NCI-H1092 treated with DMSO at 0.1 percent for 48 hours (cell line): ENCODE results near the gene NCCRP1.

Source experiments
- DNase-seq: peaks from one replicate; lab custom pipeline; 2025; lab: John Stamatoyannopoulos, UW

The NCCRP1 gene

GRCh38 chr19:39179754-39180153 lies 17.0 kb upstream of the NCCRP1 start:
- DNase-seq, result no peak

- no peak for DNase-seq
Observed at GRCh38 chr19:39180749-39181148, 16.0 kb upstream of the NCCRP1 start.

- no peak for DNase-seq
Observed at GRCh38 chr19:39181500-39182173, 15.1 kb upstream of the NCCRP1 start.

- DNase-seq, result no peak
Observed at GRCh38 chr19:39182174-39182505, 14.6 kb upstream of the NCCRP1 start.

GRCh38 chr19:39183104-39183503 lies 13.7 kb upstream of the NCCRP1 start:
- no peak for DNase-seq

GRCh38 chr19:39186391-39186790 lies 10.4 kb upstream of the NCCRP1 start:
- DNase-seq, result no peak

GRCh38 chr19:39187552-39187943 lies 9.2 kb upstream of the NCCRP1 start:
- no peak for DNase-seq

- DNase-seq, result no peak
Observed at GRCh38 chr19:39188960-39189359, 7.8 kb upstream of the NCCRP1 start.

GRCh38 chr19:39190768-39191167 lies 6.0 kb upstream of the NCCRP1 start:
- no peak for DNase-seq

- no peak for DNase-seq
Observed at GRCh38 chr19:39192846-39193245, 3.9 kb upstream of the NCCRP1 start.

GRCh38 chr19:39193803-39194202 lies 3.0 kb upstream of the NCCRP1 start:
- DNase-seq, result no peak

GRCh38 chr19:39194832-39195542 lies 1.8 kb upstream of the NCCRP1 start:
- no peak for DNase-seq

GRCh38 chr19:39195755-39196154 lies 1.0 kb upstream of the NCCRP1 start:
- DNase-seq, result no peak

GRCh38 chr19:39196320-39196719 lies 444 bp upstream of the NCCRP1 start:
- DNase-seq, result no peak

- no peak for DNase-seq
Observed at GRCh38 chr19:39197808-39198207, 1.0 kb downstream of the NCCRP1 start.

GRCh38 chr19:39199025-39199424 lies 2.3 kb downstream of the NCCRP1 start:
- DNase-seq, result no peak

- no peak for DNase-seq
Observed at GRCh38 chr19:39200066-39200802, 3.5 kb downstream of the NCCRP1 start.

GRCh38 chr19:39200803-39201115 lies 4.0 kb downstream of the NCCRP1 start:
- DNase-seq, result no peak

- no peak for DNase-seq
Observed at GRCh38 chr19:39202998-39203355, 6.2 kb downstream of the NCCRP1 start.

- no peak for DNase-seq
Observed at GRCh38 chr19:39203372-39204341, 6.9 kb downstream of the NCCRP1 start, which contains the start of gene SYCN. TSS of gene SYCN (minus strand) at chr19:39204263. CDS start at chr19:39204254, 9 bp downstream.

- DNase-seq, result no peak
Observed at GRCh38 chr19:39205449-39205764, 8.6 kb downstream of the NCCRP1 start.

- no peak for DNase-seq
Observed at GRCh38 chr19:39206122-39206521, 9.4 kb downstream of the NCCRP1 start.
